Measurements from ENCODE around the gene JAZF1. TPM values are rescaled to one million over a fixed set of nuclear protein-coding genes. Genes with fewer than 3 reads are reported as not detected.

The JAZF1 gene
- total and polyA plus RNA-seq, 2 of the 4 experiments (the other 2 are of a cell fraction), result 8.4 to 10.5 TPM

DNA sequence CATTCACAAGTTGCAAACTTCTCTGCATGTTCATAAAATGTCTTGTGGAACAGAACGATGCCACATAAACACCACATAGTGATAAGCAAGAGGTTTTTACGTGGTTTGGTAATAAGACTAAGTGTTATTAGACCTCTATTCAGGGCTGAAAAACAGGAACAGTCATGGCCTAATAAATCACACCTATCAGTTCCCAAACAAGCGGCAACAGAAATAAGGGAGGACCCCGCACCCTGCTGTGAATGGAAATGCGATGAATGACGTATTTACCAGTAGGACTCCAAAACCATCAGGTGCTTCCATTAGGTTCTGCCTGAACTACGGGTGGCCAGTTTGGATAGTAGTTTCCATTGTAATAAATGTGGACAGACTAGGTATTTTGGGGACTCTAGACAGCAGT, 311.5 kb downstream of the JAZF1 start:
- Histone ChIP-seq H3K36me3 (ENCODE audit: control insufficient read depth, insufficient read depth, low read length) (peaks cover 1% of the 10 kb centered on the region), H2BK20ac (ENCODE audit: low read depth, low read length) (no peak overlapping the region), H2AK5ac (ENCODE audit: low read depth, low read length) (no peak overlapping the region), H3K4me1 (ENCODE audit: control insufficient read depth, insufficient read depth, low read length) (no peaks in the 10 kb centered on the region), H3K79me1 (ENCODE audit: low read depth in 1 of 2, low read length in 2 of 2) (peaks cover 6 to 13% of the 10 kb centered on the region in 2 experiments; a peak in 2 of 4 replicates), H3K56ac (ENCODE audit: extremely low read depth, insufficient read depth, low read length) (no peak overlapping the region), H4K91ac (ENCODE audit: insufficient read depth, low read depth, low read length) (no peak overlapping the region), H2BK120ac (ENCODE audit: low read depth, low read length) (no peak overlapping the region), H3K18ac (ENCODE audit: low read depth, low read length) (no peak overlapping the region), H2AK9ac (replicated peaks; ENCODE audit: low read depth, low read length, poor library complexity) (no peak overlapping the region), H4K5ac (ENCODE audit: low read depth, low read length) (no peak overlapping the region), H3K9me3 (ENCODE audit: control insufficient read depth, insufficient read depth, low read length) (no peaks in the 10 kb centered on the region), H3K14ac (replicated peaks; ENCODE audit: low read depth, low read length) (no peak overlapping the region), H3K4me2 (ENCODE audit: low read depth, low read length) (no peak overlapping the region), H3K4ac (ENCODE audit: low read depth, low read length) (no peak overlapping the region), H3K27ac (ENCODE audit: insufficient read depth, low read length) (no peak overlapping the region), H4K20me1 (ENCODE audit: insufficient read depth, low read length) (0 out of 2 replicates have a peak, but pooled peaks cover 8% of the 10 kb centered on the region), H4K8ac (ENCODE audit: low read depth in 2 of 2, low read length in 2 of 2) (no peak overlapping the region), H3K4me3 (ENCODE audit: insufficient read depth, low read depth, low read length) (no peak overlapping the region), H3K27me3 (ENCODE audit: control insufficient read depth, insufficient read depth, low read length) (no peaks in the 10 kb centered on the region), H3K9ac (ENCODE audit: low read depth, low read length) (no peak overlapping the region), H2AFZ (replicated peaks; ENCODE audit: low read length, poor library complexity) (no peak overlapping the region), H3K23ac (ENCODE audit: low read depth, low read length) (no peak overlapping the region), H2BK15ac (ENCODE audit: low read depth, low read length) (no peak overlapping the region), H3K9me1 (ENCODE audit: insufficient read depth, low read length) (no peaks in the 10 kb centered on the region), H2BK5ac (ENCODE audit: low read depth, low read length, poor library complexity, severe bottlenecking) (no peak overlapping the region)
- dilution Hi-C loops (cut with HindIII; ENCODE audit: low sequenced_read_pairs, unreplicated experiment), result no loop called here
- in situ Hi-C loops (cut with MboI; ENCODE audit: low sequenced_read_pairs), result no loop called here
- ChIA-PET POLR2A (ENCODE audit: unreplicated experiment) (no interaction called here), CTCF (no interaction called here)
- intact Hi-C loops (cut with micrococcal nuclease), result no loop called here
- DNase-seq, result no peak
- ATAC-seq (ENCODE audit: low read depth), result no peak
- WGBS, 2 experiments (ENCODE audit: extremely low coverage in 2 of 2, insufficient read length in 1 of 2), result no CpG with 5 or more reads among the region's 7 CpGs
- no TSS peak for BruUV-seq (replicated peaks)
- no peak for TF ChIP-seq CEBPB (IDR thresholded peaks at IDR 0.05; ENCODE audit: low read depth, low read length)
- no peak for TF ChIP-seq RAD21 (IDR thresholded peaks at IDR 0.05; ENCODE audit: low read length)
- TF ChIP-seq, protein P1, sequence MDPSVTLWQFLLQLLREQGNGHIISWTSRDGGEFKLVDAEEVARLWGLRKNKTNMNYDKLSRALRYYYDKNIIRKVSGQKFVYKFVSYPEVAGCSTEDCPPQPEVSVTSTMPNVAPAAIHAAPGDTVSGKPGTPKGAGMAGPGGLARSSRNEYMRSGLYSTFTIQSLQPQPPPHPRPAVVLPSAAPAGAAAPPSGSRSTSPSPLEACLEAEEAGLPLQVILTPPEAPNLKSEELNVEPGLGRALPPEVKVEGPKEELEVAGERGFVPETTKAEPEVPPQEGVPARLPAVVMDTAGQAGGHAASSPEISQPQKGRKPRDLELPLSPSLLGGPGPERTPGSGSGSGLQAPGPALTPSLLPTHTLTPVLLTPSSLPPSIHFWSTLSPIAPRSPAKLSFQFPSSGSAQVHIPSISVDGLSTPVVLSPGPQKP (IDR thresholded peaks at IDR 0.05; ENCODE audit: borderline replicate concordance, low read depth, low read length), result no peak
- TF ChIP-seq FOS (IDR thresholded peaks at IDR 0.05; ENCODE audit: low read depth, low read length), result no peak
- no peak for TF ChIP-seq POLR2A (IDR thresholded peaks at IDR 0.05; ENCODE audit: low read depth, low read length)
- no peak for TF ChIP-seq MXI1 (IDR thresholded peaks at IDR 0.05; ENCODE audit: borderline replicate concordance, low read depth, low read length)
- TF ChIP-seq, protein P2, sequence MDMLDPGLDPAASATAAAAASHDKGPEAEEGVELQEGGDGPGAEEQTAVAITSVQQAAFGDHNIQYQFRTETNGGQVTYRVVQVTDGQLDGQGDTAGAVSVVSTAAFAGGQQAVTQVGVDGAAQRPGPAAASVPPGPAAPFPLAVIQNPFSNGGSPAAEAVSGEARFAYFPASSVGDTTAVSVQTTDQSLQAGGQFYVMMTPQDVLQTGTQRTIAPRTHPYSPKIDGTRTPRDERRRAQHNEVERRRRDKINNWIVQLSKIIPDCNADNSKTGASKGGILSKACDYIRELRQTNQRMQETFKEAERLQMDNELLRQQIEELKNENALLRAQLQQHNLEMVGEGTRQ (IDR thresholded peaks at IDR 0.05; ENCODE audit: low read depth, low read length), result no peak

Measured in IMR-90 (cell line).